HG03520 (cell line): ENCODE data around the gene NHSL2.
"Not testable (repeated sequence)": the region's sequence is repeated elsewhere in the genome, so short reads cannot be mapped to it uniquely, and the experiment has no call there.

Experiments
- ATAC-seq: cut with Tn5 transposase; IDR thresholded peaks from one replicate; pipeline ENCODE4 v1.9.1; 2021; ENCODE audit warnings: mild to moderate bottlenecking, moderate library complexity; ENCODE audit not compliant: unreplicated experiment

The NHSL2 gene

GRCh38 chrX:71910643-71910985, at the start of gene NHSL2:
Gene NHSL2 (plus strand): TSS chrX:71910845.
- no peak for ATAC-seq

GRCh38 chrX:71867680-71868079, 43.0 kb upstream of the NHSL2 start:
- ATAC-seq: no peak

GRCh38 chrX:71869566-71869965, 41.1 kb upstream of the NHSL2 start:
- ATAC-seq: not testable (repeated sequence)

DNA sequence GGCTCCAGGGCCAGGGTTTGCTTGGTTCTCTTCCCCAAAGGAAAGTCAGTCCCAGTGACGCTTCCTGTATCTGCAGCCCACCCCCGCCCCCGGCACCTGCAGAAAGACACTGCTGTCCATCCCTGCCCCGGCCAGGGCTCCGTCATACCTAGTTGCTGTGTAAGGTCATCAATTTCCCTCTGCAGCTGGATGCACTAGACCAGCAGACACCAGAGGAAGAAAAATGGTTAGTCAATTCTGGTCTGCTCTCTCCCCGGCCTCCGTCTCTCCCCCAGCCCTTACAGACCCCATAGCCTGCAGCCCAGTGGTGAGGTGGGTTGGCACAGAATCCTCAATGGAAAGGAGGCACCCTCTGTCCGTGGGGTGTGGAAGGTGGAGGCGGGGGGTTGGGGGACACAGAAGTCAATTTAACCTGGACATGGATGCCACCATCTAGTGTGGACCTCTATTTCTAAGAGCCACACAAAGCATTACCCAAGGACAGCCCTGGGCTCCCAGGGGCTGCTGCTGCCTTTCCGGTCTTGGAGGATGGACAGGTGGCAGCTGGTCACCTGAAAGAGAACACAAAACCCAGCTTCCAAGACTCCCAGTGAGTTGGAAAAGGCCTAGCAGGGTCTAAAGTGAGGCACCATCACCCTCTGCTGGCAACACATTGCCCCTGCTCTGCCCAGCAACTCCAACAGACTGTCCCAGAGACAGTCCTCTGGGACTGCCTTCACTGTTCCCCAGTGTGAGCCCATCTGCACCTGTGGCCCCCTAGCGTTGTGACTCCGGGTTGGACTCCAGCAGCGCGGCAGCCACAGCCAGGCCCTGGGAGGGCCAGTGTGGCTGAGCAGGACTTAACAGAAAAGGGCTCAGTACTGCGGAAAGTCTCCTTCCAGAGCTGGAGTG, 40.2 kb upstream of the NHSL2 start:
- no peak for ATAC-seq

- ATAC-seq: no peak
Measured at GRCh38 chrX:71871367-71871766, 39.3 kb upstream of the NHSL2 start.

DNA sequence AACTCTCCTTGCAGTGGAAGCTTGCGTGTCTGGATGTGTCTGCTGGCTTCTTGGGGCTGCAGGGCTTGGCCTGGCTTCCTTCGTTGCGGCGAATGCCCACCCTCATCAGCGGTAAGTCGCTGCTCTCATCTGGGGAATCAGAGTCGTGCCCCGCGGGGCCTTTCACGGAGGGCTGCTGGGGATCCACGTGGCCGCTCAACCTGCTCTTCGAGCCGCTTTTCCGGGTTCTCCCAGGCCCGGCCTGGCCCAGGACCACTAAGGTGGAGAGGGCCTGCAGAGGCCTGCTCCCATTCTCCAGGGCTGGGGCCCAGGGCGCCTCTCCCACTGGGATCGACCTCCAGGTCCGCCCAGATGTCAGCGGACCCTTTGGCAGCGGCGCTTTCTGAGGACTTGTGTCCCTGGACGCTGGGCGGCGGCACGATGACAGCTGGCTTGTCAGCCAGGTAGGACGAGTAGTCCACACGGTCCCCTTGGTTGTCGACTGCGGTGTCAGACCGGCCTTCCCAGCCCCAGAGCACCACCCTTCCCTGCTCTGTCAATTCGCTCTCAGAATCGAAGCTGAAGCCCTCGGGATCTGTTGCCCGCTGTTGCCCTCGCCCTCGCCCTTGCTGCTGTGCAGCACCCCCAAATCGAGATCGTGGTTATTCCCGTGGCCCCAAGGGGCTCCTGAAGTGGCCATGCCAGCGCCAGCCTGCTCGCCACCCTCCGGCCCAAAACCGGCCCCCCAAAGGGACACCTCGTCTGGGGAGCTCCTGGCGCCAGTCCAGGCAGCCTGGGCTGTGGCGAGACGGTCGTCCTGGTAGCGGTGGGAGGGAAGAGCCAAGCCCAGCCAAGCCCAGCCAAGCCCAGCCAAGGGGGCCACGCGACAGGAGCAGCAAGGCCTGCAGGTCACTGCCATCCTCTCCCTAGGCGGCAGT, 37.8 kb upstream of the NHSL2 start:
- ATAC-seq: no peak

DNA sequence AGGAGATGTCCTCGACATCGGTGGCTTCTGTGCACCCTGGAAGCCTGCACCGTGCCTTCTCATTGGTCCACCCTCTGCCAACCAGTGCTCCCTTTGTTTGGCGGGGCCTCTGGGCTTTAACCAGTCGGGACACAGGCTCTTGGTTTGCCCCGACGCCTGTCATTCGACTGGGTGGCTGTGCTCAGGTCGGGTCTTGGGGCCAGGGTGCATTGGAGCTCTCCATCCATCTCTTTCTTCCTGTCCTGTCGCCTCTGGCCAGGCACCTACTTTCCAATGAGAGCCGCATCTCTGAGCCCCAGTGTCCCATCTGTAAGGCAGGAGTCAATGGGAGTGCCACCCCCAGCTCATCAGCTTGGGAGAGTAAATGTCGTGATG, 37.2 kb upstream of the NHSL2 start:
- no peak for ATAC-seq

DNA sequence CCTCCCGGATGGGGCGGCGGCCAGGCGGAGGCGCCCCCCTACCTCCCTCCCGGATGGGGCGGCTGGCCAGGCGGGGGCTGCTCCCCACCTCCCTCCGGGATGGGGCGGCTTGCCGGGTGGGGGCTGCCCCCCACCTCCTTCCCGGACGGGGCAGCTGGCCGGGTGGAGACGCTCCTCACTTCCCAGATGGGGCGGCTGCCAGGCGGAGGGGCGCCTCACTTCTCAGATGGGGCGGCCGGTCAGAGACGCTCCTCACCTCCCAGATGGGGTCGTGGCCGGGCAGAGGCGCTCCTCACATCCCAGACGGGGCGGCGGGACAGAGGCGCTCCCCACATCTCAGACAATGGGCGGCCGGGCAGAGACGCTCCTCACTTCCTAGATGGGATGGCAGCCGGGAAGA, 33.8 kb upstream of the NHSL2 start:
- not testable (repeated sequence) for ATAC-seq

- ATAC-seq: no peak
Measured at GRCh38 chrX:71885099-71885498, 25.5 kb upstream of the NHSL2 start.

GRCh38 chrX:71895607-71896006, 15.0 kb upstream of the NHSL2 start:
- no peak for ATAC-seq

DNA sequence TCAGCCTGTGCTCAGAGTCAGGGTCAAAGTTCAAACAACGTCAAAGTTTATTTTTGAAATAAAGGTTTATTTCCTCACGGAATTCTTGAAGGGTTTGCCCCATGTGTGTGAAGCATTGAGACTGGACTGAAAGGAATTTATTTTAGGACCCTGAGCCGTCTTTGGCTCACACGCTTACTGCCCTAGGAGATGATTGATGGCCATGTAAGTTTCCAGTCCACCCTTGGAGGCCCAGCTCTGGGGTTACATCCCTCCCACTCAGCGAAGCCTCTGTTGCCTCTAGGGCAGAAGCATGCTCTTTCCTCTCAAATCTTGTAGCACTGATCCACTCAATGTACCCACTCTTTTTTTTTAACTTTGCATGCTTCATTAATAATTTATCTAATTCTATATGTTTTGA, 4.5 kb upstream of the NHSL2 start:
- ATAC-seq: no peak

DNA sequence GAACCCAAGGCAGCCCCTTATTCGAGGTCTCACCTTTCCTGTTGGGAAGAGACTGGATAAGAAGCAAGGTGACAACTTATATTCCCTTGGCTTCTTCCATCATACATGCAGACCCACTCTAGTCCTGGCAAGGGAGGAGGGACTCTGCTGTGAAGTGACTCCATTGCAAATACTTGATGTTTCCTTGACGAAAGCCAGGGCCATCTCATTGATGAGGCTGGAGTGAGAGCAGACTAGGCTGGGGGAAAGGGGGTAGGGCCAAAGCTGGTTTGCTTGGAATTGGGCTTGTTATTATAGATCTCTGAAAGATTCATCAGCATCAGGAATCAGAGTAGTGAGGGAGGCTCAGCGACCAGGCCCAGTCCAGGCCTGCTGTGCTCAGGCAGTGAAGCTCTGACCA, 2.3 kb upstream of the NHSL2 start:
- no peak for ATAC-seq

- no peak for ATAC-seq
Measured at GRCh38 chrX:71909956-71910355, 689 bp upstream of the NHSL2 start.

DNA sequence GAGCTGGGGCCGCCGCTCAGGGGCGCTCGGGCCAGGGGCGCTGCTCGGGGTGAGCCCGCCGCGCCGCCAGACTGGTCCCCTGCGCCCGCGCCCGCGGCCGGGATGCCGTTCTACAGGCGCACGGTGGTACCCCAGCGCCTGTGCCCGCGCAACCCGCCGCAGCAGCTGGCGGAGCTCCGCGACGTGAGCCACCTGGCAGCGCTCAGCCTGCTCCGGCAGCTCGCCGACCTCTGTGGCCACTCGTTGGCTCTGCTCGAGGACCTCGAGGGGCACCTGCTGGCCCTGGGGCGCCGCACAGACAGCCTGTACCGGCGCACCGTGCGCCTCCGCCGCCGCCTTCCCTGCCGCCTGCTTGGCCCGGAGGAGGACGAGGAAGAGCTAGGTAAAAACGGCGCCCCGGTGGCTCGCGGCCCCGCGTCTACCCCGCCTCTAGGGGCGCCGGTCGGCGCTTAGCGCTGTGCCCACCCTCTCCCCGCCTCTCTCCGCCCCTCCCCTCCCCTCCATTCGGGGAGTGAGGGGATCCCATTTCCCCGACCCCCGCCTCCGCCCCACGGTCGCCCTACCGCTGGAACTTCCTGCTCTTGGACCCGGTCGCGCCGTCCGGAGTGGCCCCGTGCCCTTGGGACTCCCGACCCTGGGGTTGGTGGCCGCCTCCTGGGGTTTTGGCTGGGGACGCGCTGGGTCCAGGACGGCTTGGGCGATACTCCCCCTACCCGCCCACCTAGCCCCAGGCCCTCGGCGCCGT, 513 bp downstream of the NHSL2 start:
- no peak for ATAC-seq

- ATAC-seq: no peak
Measured at GRCh38 chrX:71911731-71912050, 1.0 kb downstream of the NHSL2 start.

- no peak for ATAC-seq
Measured at GRCh38 chrX:71912156-71912555, 1.5 kb downstream of the NHSL2 start.

DNA sequence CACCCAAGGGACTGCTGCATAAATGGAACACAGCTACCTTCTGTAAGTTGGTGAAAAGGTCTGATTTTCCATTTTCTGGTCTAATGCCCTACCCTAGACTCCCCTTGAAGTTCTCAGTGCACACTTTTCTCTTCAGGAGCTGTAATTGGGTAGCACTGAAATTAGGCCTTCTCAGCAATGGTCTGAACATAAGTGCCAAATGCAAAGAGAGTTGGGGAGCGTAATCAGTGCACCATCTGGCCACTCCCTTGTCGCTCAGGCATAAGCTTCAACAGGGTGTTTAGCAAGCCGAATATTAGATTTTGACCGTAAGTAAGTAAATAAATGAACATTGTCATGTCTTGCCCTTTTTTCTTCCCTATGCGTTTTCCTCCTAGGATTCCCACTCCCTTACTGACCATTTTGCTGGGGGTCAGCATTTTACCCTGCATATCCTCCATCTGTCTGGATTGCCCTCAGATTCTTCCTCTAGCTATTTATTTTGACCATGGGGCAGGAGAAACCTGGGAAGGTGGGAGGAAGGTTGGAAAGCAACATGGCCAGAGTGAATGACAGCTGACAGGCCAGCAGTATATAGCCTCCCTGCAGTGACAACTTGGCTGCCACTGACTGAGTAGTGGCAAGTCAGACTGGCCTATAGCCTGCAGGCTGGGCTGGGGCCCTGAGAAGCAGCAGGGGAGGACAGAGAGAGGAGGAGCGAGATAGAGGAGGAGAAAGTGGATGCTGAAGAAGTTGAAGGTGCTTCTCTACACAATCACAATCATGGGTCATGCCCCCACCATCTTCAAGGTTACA, 2.7 kb downstream of the NHSL2 start:
- no peak for ATAC-seq

- ATAC-seq: no peak
Measured at GRCh38 chrX:71917621-71918343, 7.1 kb downstream of the NHSL2 start.

DNA sequence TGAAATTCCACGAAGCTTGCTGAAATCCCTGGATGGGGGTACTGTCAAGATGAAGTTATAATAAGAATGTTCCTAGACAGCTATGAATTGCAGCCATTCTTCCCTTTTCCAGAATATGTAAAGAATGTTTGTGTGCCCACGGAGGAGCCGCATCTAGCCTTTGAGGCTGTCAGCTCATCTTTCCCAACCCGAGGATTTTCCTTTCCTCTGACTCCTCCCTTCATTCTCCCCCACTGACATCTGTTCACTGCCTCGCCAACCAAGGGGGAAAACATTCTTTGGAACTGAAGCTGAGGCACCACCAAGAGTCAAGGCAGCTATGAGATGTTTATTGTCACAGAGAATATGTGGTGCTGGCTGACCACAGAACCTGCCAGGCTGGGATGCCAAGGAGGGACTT, 8.8 kb downstream of the NHSL2 start:
- no peak for ATAC-seq

DNA sequence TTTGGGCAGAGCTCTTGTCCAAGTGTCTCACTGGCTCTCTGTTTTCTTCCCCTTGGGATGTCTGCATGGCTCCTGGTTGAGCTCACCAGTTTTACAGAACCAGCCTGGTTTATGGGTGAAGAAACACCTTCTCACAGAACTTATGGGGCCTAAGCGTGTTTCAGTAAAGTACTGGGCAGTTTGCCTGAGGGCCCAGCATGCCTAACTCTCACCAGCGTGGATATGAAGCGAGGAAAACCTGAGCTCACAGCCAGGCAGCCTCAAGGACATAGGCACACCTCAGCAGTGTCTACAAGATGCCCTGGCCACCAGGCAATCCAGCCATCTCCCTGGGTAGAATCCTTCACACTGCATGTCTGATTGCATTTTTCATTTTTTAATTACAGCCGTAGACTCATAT, 9.2 kb downstream of the NHSL2 start:
- no peak for ATAC-seq
